ENCODE results near the gene SH3BGRL. TPM values are rescaled to one million over a fixed set of nuclear protein-coding genes. Genes with fewer than 3 reads are reported as not detected.

Gene SH3BGRL
- total RNA-seq = 10 to 100 TPM; 81.3 to 97.0 TPM
- 65.1 to 69.3 reads per million in 2 donors for total RNA-seq

- Mint-ChIP-seq H3K36me3 (ENCODE audit: low read depth) (peaks cover 2% of the 10 kb centered on the region), H3K4me1 (peaks cover 22% of the 10 kb centered on the region)
Measured at GRCh38 chrX:81201671-81202455, at the start of gene SH3BGRL, which contains the start of gene HMGN5. Gene SH3BGRL (plus strand): TSS chrX:81202102. CDS start chrX:81202201, 99 bp downstream. Gene HMGN5 (minus strand): TSS chrX:81201913. CDS start chrX:81121549, 80,364 bp downstream.

DNA sequence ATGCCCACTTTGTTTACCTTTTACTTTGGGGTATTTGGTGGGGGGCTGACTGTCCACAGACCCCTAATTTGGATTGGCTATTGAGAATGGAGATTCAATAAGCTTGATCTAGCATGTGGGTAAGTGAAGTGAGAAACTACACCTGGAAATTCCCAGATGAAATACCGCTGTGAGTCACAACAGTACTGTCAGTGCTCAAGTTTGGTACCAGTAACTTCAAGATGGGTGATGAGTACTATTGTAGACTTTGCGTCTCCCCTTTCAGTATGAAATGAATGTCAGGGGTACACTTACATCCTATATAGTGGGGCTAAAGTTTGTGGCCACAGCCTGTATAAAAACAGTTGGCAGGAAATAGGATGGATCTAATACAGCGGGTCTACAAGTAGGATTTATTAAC, 33.5 kb upstream of the SH3BGRL start:
- no peaks in the 10 kb centered on the region for H3K4me1 Mint-ChIP-seq
- H3K9me3 ChIP-seq (ENCODE audit: control insufficient read depth, low read length, poor library complexity, severe bottlenecking) = no peaks in the 10 kb centered on the region
- no peak overlapping the region for H3K27ac Mint-ChIP-seq

More at GRCh38 chrX:81201671-81202455, at the start of gene SH3BGRL, which contains the start of gene HMGN5:
- Mint-ChIP-seq H3K27me3 (no peaks in the 10 kb centered on the region), H3K27ac (peak within 1 kb of the TSS; percentile 97), H3K4me3 (peak within 1 kb of the TSS; percentile 97)
- H3K9me3 ChIP-seq (ENCODE audit: control insufficient read depth, low read length, poor library complexity, severe bottlenecking) = no peaks in the 10 kb centered on the region
- DNase-seq (peak; percentile 43 to 56 (median 43)), ATAC-seq (peak; percentile 97)

GRCh38 chrX:81174286-81174685, 27.6 kb upstream of the SH3BGRL start:
- Mint-ChIP-seq H3K4me1 (peaks cover 7% of the 10 kb centered on the region), H3K4me3 (no peak overlapping the region), H3K27ac (no peak overlapping the region), H3K36me3 (ENCODE audit: low read depth) (no peaks in the 10 kb centered on the region), H3K27me3 (no peaks in the 10 kb centered on the region)
- H3K9me3 ChIP-seq (ENCODE audit: control insufficient read depth, low read length, poor library complexity, severe bottlenecking) = no peaks in the 10 kb centered on the region
- ATAC-seq (no peak), DNase-seq (no peak)

More for the DNA sequence above, 33.5 kb upstream of the SH3BGRL start:
- H3K36me3 Mint-ChIP-seq (ENCODE audit: low read depth) = no peaks in the 10 kb centered on the region
- ATAC-seq (no peak), DNase-seq (no peak)
- no peaks in the 10 kb centered on the region for H3K27me3 Mint-ChIP-seq
- no peak overlapping the region for H3K4me3 Mint-ChIP-seq

- ATAC-seq (no peak), DNase-seq (no peak)
- no peaks in the 10 kb centered on the region for H3K9me3 ChIP-seq (ENCODE audit: control insufficient read depth, low read length, poor library complexity, severe bottlenecking)
- H3K27me3 Mint-ChIP-seq = no peaks in the 10 kb centered on the region
- H3K4me3 Mint-ChIP-seq = no peak overlapping the region
- peaks cover 6% of the 10 kb centered on the region for H3K4me1 Mint-ChIP-seq
- no peak overlapping the region for H3K27ac Mint-ChIP-seq
- H3K36me3 Mint-ChIP-seq (ENCODE audit: low read depth) = no peaks in the 10 kb centered on the region
Measured at GRCh38 chrX:81195259-81195658, 6.6 kb upstream of the SH3BGRL start.

DNA sequence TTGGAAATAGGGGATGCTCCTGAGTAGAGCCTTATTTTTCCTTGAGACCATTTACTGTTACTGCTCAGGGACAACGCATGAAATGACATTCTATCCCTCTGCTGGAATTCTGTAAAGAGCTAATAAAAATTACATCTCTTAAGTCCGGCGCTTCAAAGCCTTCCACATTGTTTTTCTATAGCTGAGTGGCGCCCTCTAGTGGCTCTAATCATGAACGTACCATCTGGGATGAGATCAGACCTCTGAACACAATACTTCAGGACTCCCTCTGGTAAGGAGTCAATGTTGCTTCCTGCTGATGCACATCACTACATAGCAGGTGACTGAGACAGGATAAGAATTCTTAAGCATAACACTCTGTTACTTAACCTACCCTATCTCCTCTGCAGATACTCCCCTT, 6.2 kb upstream of the SH3BGRL start:
- H3K27me3 Mint-ChIP-seq = no peaks in the 10 kb centered on the region
- no peak overlapping the region for H3K4me3 Mint-ChIP-seq
- H3K4me1 Mint-ChIP-seq = peaks cover 6% of the 10 kb centered on the region
- H3K27ac Mint-ChIP-seq = no peak overlapping the region
- H3K36me3 Mint-ChIP-seq (ENCODE audit: low read depth) = no peaks in the 10 kb centered on the region
- ATAC-seq (peak; percentile 77), DNase-seq (peak; percentile 14 to 26 (median 25))
- H3K9me3 ChIP-seq (ENCODE audit: control insufficient read depth, low read length, poor library complexity, severe bottlenecking) = no peaks in the 10 kb centered on the region

- peak overlapping the region; percentile 97 for H3K4me3 Mint-ChIP-seq
- H3K27me3 Mint-ChIP-seq = no peaks in the 10 kb centered on the region
- peaks cover 18% of the 10 kb centered on the region for H3K4me1 Mint-ChIP-seq
- peak overlapping the region; percentile 97 for H3K27ac Mint-ChIP-seq
- ATAC-seq = no peak
- no peak for DNase-seq
- peaks cover 2% of the 10 kb centered on the region for H3K36me3 Mint-ChIP-seq (ENCODE audit: low read depth)
- no peaks in the 10 kb centered on the region for H3K9me3 ChIP-seq (ENCODE audit: control insufficient read depth, low read length, poor library complexity, severe bottlenecking)
Measured at GRCh38 chrX:81201071-81201470, 831 bp upstream of the SH3BGRL start.

- peaks cover 23% of the 10 kb centered on the region for H3K4me1 Mint-ChIP-seq
- H3K27ac Mint-ChIP-seq = peak overlapping the region; percentile 97
- DNase-seq = no peak
- peak; percentile 7 for ATAC-seq
- no peaks in the 10 kb centered on the region for H3K9me3 ChIP-seq (ENCODE audit: control insufficient read depth, low read length, poor library complexity, severe bottlenecking)
- H3K36me3 Mint-ChIP-seq (ENCODE audit: low read depth) = peaks cover 2% of the 10 kb centered on the region
- H3K27me3 Mint-ChIP-seq = no peaks in the 10 kb centered on the region
- H3K4me3 Mint-ChIP-seq = peak overlapping the region; percentile 97
Measured at GRCh38 chrX:81202456-81202819, 536 bp downstream of the SH3BGRL start.

DNA sequence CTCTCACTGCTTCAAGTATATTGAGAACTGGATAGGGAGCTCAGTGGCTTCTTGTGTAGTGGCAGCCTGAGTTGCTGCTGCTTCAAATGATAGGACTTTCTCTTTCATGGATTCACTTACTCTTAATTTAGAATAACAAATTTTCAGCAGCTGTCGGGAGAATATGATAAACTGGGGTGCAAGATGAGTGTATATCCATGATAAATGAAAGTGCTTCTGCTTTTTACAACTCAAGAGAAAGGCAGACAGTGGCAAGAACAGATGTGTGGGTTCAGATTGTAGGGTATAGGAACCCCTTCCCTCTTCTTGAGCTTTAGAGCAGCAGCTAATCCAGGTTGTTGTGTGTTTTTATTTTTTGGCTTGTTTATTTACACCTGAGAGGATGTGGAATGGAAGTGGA, 1.0 kb downstream of the SH3BGRL start:
- H3K4me1 Mint-ChIP-seq = peaks cover 24% of the 10 kb centered on the region
- no peaks in the 10 kb centered on the region for H3K9me3 ChIP-seq (ENCODE audit: control insufficient read depth, low read length, poor library complexity, severe bottlenecking)
- H3K4me3 Mint-ChIP-seq = peak overlapping the region; percentile 97
- H3K27me3 Mint-ChIP-seq = no peaks in the 10 kb centered on the region
- ATAC-seq (no peak), DNase-seq (no peak)
- H3K27ac Mint-ChIP-seq = peak overlapping the region; percentile 97
- H3K36me3 Mint-ChIP-seq (ENCODE audit: low read depth) = peaks cover 5% of the 10 kb centered on the region

DNA sequence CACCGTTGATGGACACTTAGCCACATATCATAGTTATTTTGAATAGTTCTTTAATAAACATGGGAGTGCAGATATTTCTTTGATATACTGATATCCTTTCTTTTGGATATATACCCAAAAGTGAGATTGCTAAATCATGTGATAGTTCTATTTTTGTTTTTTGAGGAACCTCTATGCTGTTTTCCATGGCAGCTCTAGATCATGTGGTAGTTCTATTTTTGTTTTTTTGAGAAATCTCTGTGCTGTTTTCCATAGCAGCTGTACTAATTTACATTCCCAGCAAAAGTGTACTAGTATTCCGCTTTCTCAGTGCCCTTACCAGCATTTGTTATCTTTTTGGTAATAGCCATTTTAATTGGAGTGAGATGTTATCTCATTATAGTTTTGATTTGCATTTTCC, 3.6 kb downstream of the SH3BGRL start:
- H3K27me3 Mint-ChIP-seq = no peaks in the 10 kb centered on the region
- H3K4me1 Mint-ChIP-seq = peaks cover 24% of the 10 kb centered on the region
- DNase-seq = no peak
- peaks cover 5% of the 10 kb centered on the region for H3K36me3 Mint-ChIP-seq (ENCODE audit: low read depth)
- ATAC-seq = no peak
- H3K27ac Mint-ChIP-seq = no peak overlapping the region
- no peak overlapping the region for H3K4me3 Mint-ChIP-seq
- H3K9me3 ChIP-seq (ENCODE audit: control insufficient read depth, low read length, poor library complexity, severe bottlenecking) = no peaks in the 10 kb centered on the region

DNA sequence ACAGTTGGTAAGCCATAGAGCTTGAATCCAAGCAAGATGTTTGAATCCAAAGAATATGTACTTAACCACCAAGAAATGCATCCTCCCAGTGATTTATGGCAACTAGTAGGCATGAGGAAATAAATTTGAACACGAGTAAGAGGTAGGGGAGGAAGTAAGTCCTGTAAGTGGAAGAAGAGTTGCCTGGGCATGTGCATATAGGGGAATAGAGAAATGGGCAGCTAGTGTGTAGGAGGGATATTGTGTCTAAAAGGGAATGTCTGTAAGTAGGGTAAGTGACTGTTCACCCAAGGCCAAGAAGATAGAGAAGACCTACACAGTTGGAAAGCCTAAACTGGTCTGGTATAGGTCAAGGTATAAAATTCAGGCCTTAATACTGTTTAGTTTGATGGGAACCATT, 4.6 kb downstream of the SH3BGRL start:
- H3K27ac Mint-ChIP-seq = no peak overlapping the region
- peaks cover 5% of the 10 kb centered on the region for H3K36me3 Mint-ChIP-seq (ENCODE audit: low read depth)
- H3K9me3 ChIP-seq (ENCODE audit: control insufficient read depth, low read length, poor library complexity, severe bottlenecking) = no peaks in the 10 kb centered on the region
- ATAC-seq (no peak), DNase-seq (no peak)
- no peak overlapping the region for H3K4me3 Mint-ChIP-seq
- peaks cover 22% of the 10 kb centered on the region for H3K4me1 Mint-ChIP-seq
- H3K27me3 Mint-ChIP-seq = no peaks in the 10 kb centered on the region

- peaks cover 17% of the 10 kb centered on the region for H3K4me1 Mint-ChIP-seq
Measured at GRCh38 chrX:81208916-81209315, 7.0 kb downstream of the SH3BGRL start.

GRCh38 chrX:81215685-81216084, 13.8 kb downstream of the SH3BGRL start:
- no peak overlapping the region for H3K4me3 Mint-ChIP-seq
- peaks cover 4% of the 10 kb centered on the region for H3K36me3 Mint-ChIP-seq (ENCODE audit: low read depth)
- DNase-seq = no peak
- peaks cover 31% of the 10 kb centered on the region for H3K4me1 Mint-ChIP-seq
- ATAC-seq = no peak
- no peaks in the 10 kb centered on the region for H3K27me3 Mint-ChIP-seq
- H3K9me3 ChIP-seq (ENCODE audit: control insufficient read depth, low read length, poor library complexity, severe bottlenecking) = no peaks in the 10 kb centered on the region
- H3K27ac Mint-ChIP-seq = peak overlapping the region; percentile 29

More at GRCh38 chrX:81208916-81209315, 7.0 kb downstream of the SH3BGRL start:
- Mint-ChIP-seq H3K27ac (no peak overlapping the region), H3K4me3 (no peak overlapping the region), H3K27me3 (no peaks in the 10 kb centered on the region), H3K36me3 (ENCODE audit: low read depth) (peaks cover 8% of the 10 kb centered on the region)
- ATAC-seq = no peak
- DNase-seq = no peak
- no peaks in the 10 kb centered on the region for H3K9me3 ChIP-seq (ENCODE audit: control insufficient read depth, low read length, poor library complexity, severe bottlenecking)

- no peaks in the 10 kb centered on the region for H3K27me3 Mint-ChIP-seq
- H3K4me3 Mint-ChIP-seq = no peak overlapping the region
- no peak overlapping the region for H3K27ac Mint-ChIP-seq
- no peaks in the 10 kb centered on the region for H3K36me3 Mint-ChIP-seq (ENCODE audit: low read depth)
- no peak for ATAC-seq
- H3K9me3 ChIP-seq (ENCODE audit: control insufficient read depth, low read length, poor library complexity, severe bottlenecking) = no peaks in the 10 kb centered on the region
- no peaks in the 10 kb centered on the region for H3K4me1 Mint-ChIP-seq
- DNase-seq = no peak
Measured at GRCh38 chrX:81229229-81229628, 27.3 kb downstream of the SH3BGRL start.

- Mint-ChIP-seq H3K27me3 (no peaks in the 10 kb centered on the region), H3K27ac (no peak overlapping the region), H3K4me3 (no peak overlapping the region), H3K4me1 (no peaks in the 10 kb centered on the region), H3K36me3 (ENCODE audit: low read depth) (no peaks in the 10 kb centered on the region)
- DNase-seq (no peak), ATAC-seq (no peak)
- no peaks in the 10 kb centered on the region for H3K9me3 ChIP-seq (ENCODE audit: control insufficient read depth, low read length, poor library complexity, severe bottlenecking)
Measured at GRCh38 chrX:81229901-81230300, 28.0 kb downstream of the SH3BGRL start.
